CD4-positive, CD25-positive, alpha-beta regulatory T cell (primary cell): Measurements from ENCODE around the gene XK. TPM values are rescaled to one million over a fixed set of nuclear protein-coding genes. Genes with fewer than 3 reads are reported as not detected.

ENCODE experiments used
- ATAC-seq, 2 donors: fragments of 150-1000 bp; cut with Tn5 transposase; one replicate each; pipeline ENCODE4 v1.10.0; 2021; ENCODE audit warnings: low read depth in 2 of 2, moderate number of reproducible peaks in 2 of 2, moderate library complexity in 1 of 2
- DNase-seq, 3 donors: peaks; one replicate each; pipeline versions ENCODE4 v3.0.0 to v3.0.0-alpha.2; 2012 to 2022; ENCODE audit warnings: mixed read lengths in 1 of 3
- H3K27ac ChIP-seq: one replicate; pipeline ENCODE4 v1.7.0; 2013; ENCODE audit warnings: mild to moderate bottlenecking, low read length; ENCODE audit not compliant: insufficient read depth, poor library complexity, severe bottlenecking
- H3K27me3 ChIP-seq: one replicate; pipeline ENCODE4 v1.7.0; 2013; ENCODE audit warnings: low read length; ENCODE audit not compliant: control insufficient read depth, insufficient read depth
- H3K36me3 ChIP-seq: one replicate; pipeline ENCODE4 v1.7.0; 2013; ENCODE audit warnings: mild to moderate bottlenecking, low read length, moderate library complexity; ENCODE audit not compliant: control insufficient read depth, insufficient read depth
- H3K4me1 ChIP-seq: 2 replicates; pipeline ENCODE4 v1.7.0; 2013; ENCODE audit warnings: mild to moderate bottlenecking, low read length; ENCODE audit not compliant: insufficient read depth, control insufficient read depth, poor library complexity, severe bottlenecking
- H3K4me3 ChIP-seq: one replicate; pipeline ENCODE4 v1.7.0; 2013; ENCODE audit warnings: low read depth, mild to moderate bottlenecking, low read length, moderate library complexity
- H3K9me3 ChIP-seq, 2 experiments: 1 replicate in 1 of 2; 2 replicates in 1 of 2; pipeline ENCODE4 v1.7.0; 2013; ENCODE audit warnings: low read length in 2 of 2, mild to moderate bottlenecking in 1 of 2, moderate library complexity in 1 of 2; ENCODE audit not compliant: control insufficient read depth in 2 of 2
- H3K27ac Mint-ChIP-seq, 3 donors: one replicate each; pipeline ENCODE4 v1.8.0; 2020 to 2022; ENCODE audit warnings: mild to moderate bottlenecking in 3 of 3, mixed read lengths in 3 of 3, moderate library complexity in 2 of 3
- H3K27me3 Mint-ChIP-seq: one replicate; pipeline ENCODE4 v1.8.0; 2022; ENCODE audit warnings: mild to moderate bottlenecking, mixed read lengths
- H3K36me3 Mint-ChIP-seq: one replicate; pipeline ENCODE4 v1.8.0; 2020; ENCODE audit warnings: mixed read lengths
- H3K4me1 Mint-ChIP-seq, 4 donors: one replicate each; pipeline ENCODE4 v1.8.0; 2020 to 2022; ENCODE audit warnings: mixed read lengths in 4 of 4, mild to moderate bottlenecking in 1 of 4
- H3K4me3 Mint-ChIP-seq, 4 donors: one replicate each; pipeline ENCODE4 v1.8.0; 2020 to 2022; ENCODE audit warnings: mild to moderate bottlenecking in 4 of 4, mixed read lengths in 4 of 4, moderate library complexity in 3 of 4
- H3K9me3 Mint-ChIP-seq, 7 donors: one replicate each; pipeline ENCODE4 v1.8.0; 2020 to 2022; ENCODE audit warnings: mixed read lengths in 7 of 7, mild to moderate bottlenecking in 3 of 7, moderate library complexity in 2 of 7
- polyA plus RNA-seq, 4 donors: library from polyadenylated mRNA; unstranded; fragments of 300-500 nt; fragmentation: Illumina TruSeq; gene quantifications; one replicate each; pipeline ENCODE4 v1.2.3, GENCODE V29; 2021
- total RNA-seq: library from RNA; stranded (reverse); gene quantifications from one replicate; pipeline ENCODE4 v1.2.3, GENCODE V29; 2022

XK gene
- total and polyA plus RNA-seq, 5 donors from 2014 or later, result 0.99 TPM; not detected in 4

GRCh38 chrX:37684426-37684825, 1.2 kb upstream of the XK start:
- no peaks in the 10 kb centered on the region for H3K36me3 ChIP-seq
- no peak overlapping the region for H3K4me3 Mint-ChIP-seq
- no peaks in the 10 kb centered on the region for H3K9me3 ChIP-seq
- H3K27ac Mint-ChIP-seq, result no peak overlapping the region
- H3K27me3 Mint-ChIP-seq, result peaks cover 8% of the 10 kb centered on the region
- H3K9me3 Mint-ChIP-seq, result peaks cover 0 to 2% (median 0%) of the 10 kb centered on the region in 7 donors
- H3K27me3 ChIP-seq, result no peaks in the 10 kb centered on the region
- H3K4me1 ChIP-seq, result peaks cover 3% of the 10 kb centered on the region
- no peaks in the 10 kb centered on the region for H3K4me1 Mint-ChIP-seq
- H3K36me3 Mint-ChIP-seq, result no peaks in the 10 kb centered on the region
- ATAC-seq (no peak), DNase-seq (no peak)
- no peak overlapping the region for H3K27ac ChIP-seq
- H3K4me3 ChIP-seq, result no peak overlapping the region

GRCh38 chrX:37684973-37685372, 618 bp upstream of the XK start:
- no peaks in the 10 kb centered on the region for H3K36me3 ChIP-seq
- H3K4me1 ChIP-seq, result peaks cover 3% of the 10 kb centered on the region
- no peaks in the 10 kb centered on the region for H3K4me1 Mint-ChIP-seq
- peaks cover 8% of the 10 kb centered on the region for H3K27me3 Mint-ChIP-seq
- ATAC-seq, result no peak
- no peak overlapping the region for H3K27ac Mint-ChIP-seq
- no peak overlapping the region for H3K4me3 Mint-ChIP-seq
- no peaks in the 10 kb centered on the region for H3K9me3 ChIP-seq
- peaks cover 0 to 2% (median 0%) of the 10 kb centered on the region in 7 donors for H3K9me3 Mint-ChIP-seq
- DNase-seq, result no peak
- H3K4me3 ChIP-seq, result no peak overlapping the region
- H3K27ac ChIP-seq, result no peak overlapping the region
- H3K27me3 ChIP-seq, result no peaks in the 10 kb centered on the region
- no peaks in the 10 kb centered on the region for H3K36me3 Mint-ChIP-seq

- Mint-ChIP-seq H3K27me3 (peaks cover 8% of the 10 kb centered on the region), H3K27ac (no peak overlapping the region), H3K4me1 (no peaks in the 10 kb centered on the region), H3K36me3 (no peaks in the 10 kb centered on the region), H3K9me3 (no peaks in the 10 kb centered on the region), H3K4me3 (peak overlapping the region in 3 of 4 donors; percentile 27 to 76 (median 70))
- Histone ChIP-seq H3K9me3 (no peaks in the 10 kb centered on the region), H3K27ac (no peak overlapping the region), H3K4me3 (no peak overlapping the region), H3K36me3 (no peaks in the 10 kb centered on the region), H3K4me1 (peaks cover 3% of the 10 kb centered on the region), H3K27me3 (no peaks in the 10 kb centered on the region)
- no peak for ATAC-seq
- no peak for DNase-seq
Observed at GRCh38 chrX:37686369-37686995, 891 bp downstream of the XK start.

DNA sequence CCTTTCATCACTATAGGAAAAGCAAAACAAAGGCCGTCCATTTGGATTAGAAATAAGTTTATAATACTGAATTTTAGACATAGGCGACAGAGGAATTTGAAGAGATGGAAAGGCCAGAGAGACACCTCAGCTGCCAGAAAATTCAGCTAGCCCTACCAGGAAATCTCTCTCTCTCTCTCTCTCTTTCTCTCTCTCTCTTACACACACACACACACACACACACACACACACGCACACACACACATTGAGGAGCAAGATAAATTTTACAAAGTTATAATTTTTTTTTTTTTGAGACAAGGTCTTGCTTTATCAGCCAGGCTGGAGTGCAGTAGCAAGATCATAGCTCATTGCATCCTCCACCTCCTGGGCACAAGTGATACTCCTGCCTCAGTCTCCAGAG, 1.4 kb downstream of the XK start:
- H3K4me1 ChIP-seq, result peaks cover 3% of the 10 kb centered on the region
- no peaks in the 10 kb centered on the region for H3K36me3 Mint-ChIP-seq
- no peaks in the 10 kb centered on the region for H3K9me3 Mint-ChIP-seq
- ATAC-seq (no peak), DNase-seq (no peak)
- no peak overlapping the region for H3K27ac ChIP-seq
- no peak overlapping the region for H3K4me3 Mint-ChIP-seq
- no peak overlapping the region for H3K27ac Mint-ChIP-seq
- no peaks in the 10 kb centered on the region for H3K27me3 ChIP-seq
- no peaks in the 10 kb centered on the region for H3K4me1 Mint-ChIP-seq
- H3K36me3 ChIP-seq, result no peaks in the 10 kb centered on the region
- H3K9me3 ChIP-seq, result no peaks in the 10 kb centered on the region
- no peak overlapping the region for H3K4me3 ChIP-seq
- H3K27me3 Mint-ChIP-seq, result peaks cover 8% of the 10 kb centered on the region

- no peaks in the 10 kb centered on the region for H3K36me3 ChIP-seq
- Mint-ChIP-seq H3K9me3 (no peaks in the 10 kb centered on the region), H3K4me3 (no peak overlapping the region), H3K27me3 (peaks cover 13% of the 10 kb centered on the region), H3K36me3 (no peaks in the 10 kb centered on the region), H3K4me1 (no peaks in the 10 kb centered on the region), H3K27ac (no peak overlapping the region)
- no peaks in the 10 kb centered on the region for H3K27me3 ChIP-seq
- ATAC-seq, result no peak
- H3K4me1 ChIP-seq, result peaks cover 3% of the 10 kb centered on the region
- no peak overlapping the region for H3K4me3 ChIP-seq
- no peak overlapping the region for H3K27ac ChIP-seq
- no peak for DNase-seq
- H3K9me3 ChIP-seq, result no peaks in the 10 kb centered on the region
Observed at GRCh38 chrX:37690119-37690518, 4.5 kb downstream of the XK start.

- Mint-ChIP-seq H3K4me3 (no peak overlapping the region), H3K36me3 (no peaks in the 10 kb centered on the region), H3K4me1 (no peaks in the 10 kb centered on the region), H3K27ac (no peak overlapping the region), H3K27me3 (peaks cover 5% of the 10 kb centered on the region), H3K9me3 (peaks cover 0 to 2% (median 0%) of the 10 kb centered on the region in 7 donors)
- DNase-seq (no peak), ATAC-seq (no peak)
- H3K27me3 ChIP-seq, result no peaks in the 10 kb centered on the region
- no peaks in the 10 kb centered on the region for H3K36me3 ChIP-seq
- H3K4me1 ChIP-seq, result no peaks in the 10 kb centered on the region
- no peaks in the 10 kb centered on the region for H3K9me3 ChIP-seq
- H3K4me3 ChIP-seq, result no peak overlapping the region
- H3K27ac ChIP-seq, result no peak overlapping the region
Observed at GRCh38 chrX:37692918-37693317, 7.3 kb downstream of the XK start.

- Histone ChIP-seq H3K27me3 (no peaks in the 10 kb centered on the region), H3K36me3 (no peaks in the 10 kb centered on the region), H3K27ac (no peak overlapping the region), H3K9me3 (no peaks in the 10 kb centered on the region), H3K4me1 (no peaks in the 10 kb centered on the region), H3K4me3 (no peak overlapping the region)
- DNase-seq, result no peak
- Mint-ChIP-seq H3K27ac (no peak overlapping the region), H3K36me3 (no peaks in the 10 kb centered on the region), H3K27me3 (peaks cover 5% of the 10 kb centered on the region), H3K9me3 (peaks cover 0 to 2% (median 0%) of the 10 kb centered on the region in 7 donors), H3K4me1 (no peaks in the 10 kb centered on the region), H3K4me3 (no peak overlapping the region)
- no peak for ATAC-seq
Observed at GRCh38 chrX:37697169-37697760, 11.7 kb downstream of the XK start.

GRCh38 chrX:37701588-37701987, 16.0 kb downstream of the XK start:
- DNase-seq, result no peak
- Histone ChIP-seq H3K27me3 (no peaks in the 10 kb centered on the region), H3K4me3 (no peak overlapping the region), H3K4me1 (no peaks in the 10 kb centered on the region), H3K27ac (no peak overlapping the region), H3K36me3 (no peaks in the 10 kb centered on the region), H3K9me3 (no peaks in the 10 kb centered on the region)
- no peak for ATAC-seq
- Mint-ChIP-seq H3K9me3 (peaks cover 0 to 2% (median 0%) of the 10 kb centered on the region in 7 donors), H3K27ac (no peak overlapping the region), H3K4me3 (no peak overlapping the region), H3K27me3 (no peaks in the 10 kb centered on the region), H3K36me3 (no peaks in the 10 kb centered on the region), H3K4me1 (no peaks in the 10 kb centered on the region)
